ENCODE results near the gene R3HDML.

Gene R3HDML

DNA sequence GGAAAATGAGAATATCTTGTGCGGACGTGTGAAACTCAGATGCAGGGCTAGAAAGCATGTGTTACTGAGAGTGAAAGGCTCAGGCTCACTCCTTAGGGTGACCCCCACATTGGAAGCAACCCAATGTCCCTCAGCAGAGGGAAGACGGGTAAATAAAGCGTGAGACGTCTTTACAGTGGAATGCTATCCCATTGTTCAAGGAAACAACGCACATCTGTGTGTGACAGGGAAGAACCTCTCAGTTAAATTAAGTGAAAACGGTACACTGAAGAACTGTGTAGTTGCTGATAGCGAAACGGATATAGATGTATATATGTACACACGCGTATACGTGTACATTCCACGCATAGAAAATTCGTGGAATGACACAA, 19.5 kb downstream of the R3HDML start:
- Histone ChIP-seq H2BK15ac (ENCODE audit: low read length) (no peak overlapping the region), H3K27me3 (ENCODE audit: control insufficient read depth in 3 of 3, insufficient read depth in 3 of 3, low read depth in 1 of 3, low read length in 3 of 3) (peaks cover 0 to 23% (median 0%) of the 10 kb centered on the region in 3 experiments), H3K4ac (ENCODE audit: low read length) (no peak overlapping the region), H4K8ac (ENCODE audit: low read depth, low read length) (no peak overlapping the region), H3K23ac (ENCODE audit: low read depth, low read length, poor library complexity) (peak overlapping the region; percentile 46), H3K18ac (ENCODE audit: low read length) (peak overlapping the region; percentile 73), H2BK120ac (ENCODE audit: low read depth, low read length) (no peak overlapping the region), H3K4me3 (ENCODE audit: low read length in 2 of 2) (no peak overlapping the region), H2AFZ (ENCODE audit: low read length) (peak overlapping the region; percentile 48), H4K91ac (ENCODE audit: low read depth, low read length, poor library complexity) (no peak overlapping the region), H3K36me3 (replicated peaks in 1 of 2; ENCODE audit: control insufficient read depth in 2 of 2, insufficient read depth in 2 of 2, low read length in 2 of 2) (no peaks in the 10 kb centered on the region), H3K27ac (replicated peaks; ENCODE audit: low read length) (no peak overlapping the region), H3K9ac (ENCODE audit: low read depth, low read length, poor library complexity) (no peak overlapping the region), H2BK12ac (ENCODE audit: low read length) (no peak overlapping the region), H3K9me3 (replicated peaks in 1 of 2; ENCODE audit: control insufficient read depth in 2 of 2, insufficient read depth in 1 of 2, low read depth in 1 of 2, low read length in 2 of 2) (no peaks in the 10 kb centered on the region), H3K4me2 (ENCODE audit: insufficient read depth, low read length, poor library complexity, severe bottlenecking) (no peak overlapping the region), H3K79me1 (ENCODE audit: low read depth, low read length) (no peaks in the 10 kb centered on the region), H2AK5ac (ENCODE audit: low read depth, low read length) (no peak overlapping the region), H3K14ac (ENCODE audit: low read length) (no peak overlapping the region), H2BK5ac (ENCODE audit: low read length) (no peak overlapping the region), H3K4me1 (ENCODE audit: control insufficient read depth in 2 of 2, insufficient read depth in 1 of 2, low read depth in 1 of 2, low read length in 2 of 2) (peaks cover 2 to 13% of the 10 kb centered on the region in 2 donors)
- no peak for DNase-seq (ENCODE audit: low spot score)
- no CpG with 5 or more reads among the region's 14 CpGs for WGBS, 2 donors (ENCODE audit: extremely low coverage in 2 of 2, insufficient read length in 2 of 2, insufficient replicate concordance in 1 of 2)

DNA sequence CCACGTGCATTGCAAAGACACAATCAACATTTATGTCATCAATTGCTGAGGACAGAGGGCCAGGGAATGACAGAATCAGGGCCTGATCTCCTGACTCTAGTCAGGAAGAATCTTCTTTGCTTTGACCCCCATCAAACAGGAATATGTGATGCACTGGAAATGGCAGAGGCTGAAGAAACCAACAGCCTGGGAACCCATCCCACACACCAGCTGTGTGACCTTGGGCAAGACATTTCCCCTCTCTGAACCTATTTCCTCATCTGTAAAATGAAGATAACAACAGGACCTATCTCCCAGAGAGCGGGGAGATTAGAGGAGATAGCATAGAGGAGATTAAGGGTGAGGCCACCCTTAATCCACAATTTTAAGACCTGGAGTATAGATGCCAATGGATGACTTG, 20.2 kb downstream of the R3HDML start:
- H3K14ac ChIP-seq (ENCODE audit: low read length) = no peak overlapping the region
- H4K8ac ChIP-seq (ENCODE audit: low read depth, low read length) = no peak overlapping the region

DNA sequence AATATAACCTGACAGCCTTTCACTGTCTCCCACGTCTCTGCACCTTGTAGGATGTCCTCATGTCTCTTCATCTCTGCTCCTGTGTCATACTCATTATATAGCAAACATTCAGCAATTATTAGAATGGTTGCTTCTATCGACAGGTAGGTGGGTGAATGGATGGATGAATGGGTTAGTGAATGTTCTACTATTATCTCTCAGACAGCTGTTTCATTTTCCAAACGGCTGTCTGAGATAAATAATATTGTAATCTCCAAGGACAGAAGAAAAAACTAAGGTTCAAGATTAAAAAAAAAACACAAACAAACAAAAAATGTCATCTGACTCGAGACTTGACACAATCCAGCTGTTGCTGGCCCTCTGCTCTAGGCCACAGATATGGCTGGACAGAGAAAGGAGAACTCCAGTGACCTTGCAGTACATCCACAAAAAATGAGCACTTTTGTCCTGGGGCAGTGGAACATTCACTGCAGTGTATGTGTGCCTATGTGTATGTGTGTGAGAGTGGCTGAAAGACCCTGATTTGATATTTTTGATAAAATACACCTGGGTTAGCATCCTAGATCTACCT, 20.8 kb downstream of the R3HDML start:
- H3K79me1 ChIP-seq (ENCODE audit: low read depth, low read length) = no peaks in the 10 kb centered on the region
- H2AK5ac ChIP-seq (ENCODE audit: low read depth, low read length) = no peak overlapping the region
- H3K18ac ChIP-seq (ENCODE audit: low read length) = no peak overlapping the region
- H2AFZ ChIP-seq (ENCODE audit: low read length) = no peak overlapping the region
- no peak overlapping the region for H4K8ac ChIP-seq (ENCODE audit: low read depth, low read length)
- peaks cover 0 to 5% of the 10 kb centered on the region in 2 donors for H3K4me1 ChIP-seq (ENCODE audit: control insufficient read depth in 2 of 2, insufficient read depth in 1 of 2, low read depth in 1 of 2, low read length in 2 of 2)
- no peak overlapping the region for H3K4ac ChIP-seq (ENCODE audit: low read length)
- no peak overlapping the region for H3K4me2 ChIP-seq (ENCODE audit: insufficient read depth, low read length, poor library complexity, severe bottlenecking)
- DNase-seq (ENCODE audit: low spot score) = no peak
- H2BK120ac ChIP-seq (ENCODE audit: low read depth, low read length) = no peak overlapping the region
- H3K9me3 ChIP-seq (replicated peaks in 1 of 2; ENCODE audit: control insufficient read depth in 2 of 2, insufficient read depth in 1 of 2, low read depth in 1 of 2, low read length in 2 of 2) = no peaks in the 10 kb centered on the region
- no peaks in the 10 kb centered on the region for H3K36me3 ChIP-seq (replicated peaks in 1 of 2; ENCODE audit: control insufficient read depth in 2 of 2, insufficient read depth in 2 of 2, low read length in 2 of 2)
- H3K9ac ChIP-seq (ENCODE audit: low read depth, low read length, poor library complexity) = no peak overlapping the region
- H3K27ac ChIP-seq (replicated peaks; ENCODE audit: low read length) = no peak overlapping the region
- no peak overlapping the region for H2BK12ac ChIP-seq (ENCODE audit: low read length)
- H3K14ac ChIP-seq (ENCODE audit: low read length) = no peak overlapping the region
- no CpG with 5 or more reads among the region's 4 CpGs for WGBS, 2 donors (ENCODE audit: extremely low coverage in 2 of 2, insufficient read length in 2 of 2, insufficient replicate concordance in 1 of 2)
- no peak overlapping the region for H3K23ac ChIP-seq (ENCODE audit: low read depth, low read length, poor library complexity)
- no peak overlapping the region for H3K4me3 ChIP-seq (ENCODE audit: low read length in 2 of 2)
- H2BK15ac ChIP-seq (ENCODE audit: low read length) = no peak overlapping the region
- H4K91ac ChIP-seq (ENCODE audit: low read depth, low read length, poor library complexity) = no peak overlapping the region
- no peak overlapping the region for H2BK5ac ChIP-seq (ENCODE audit: low read length)
- H3K27me3 ChIP-seq (ENCODE audit: control insufficient read depth in 3 of 3, insufficient read depth in 3 of 3, low read depth in 1 of 3, low read length in 3 of 3) = peaks cover 0 to 24% (median 0%) of the 10 kb centered on the region in 3 experiments

More for the DNA sequence above, 20.2 kb downstream of the R3HDML start:
- no peaks in the 10 kb centered on the region for H3K79me1 ChIP-seq (ENCODE audit: low read depth, low read length)
- no peak overlapping the region for H2BK5ac ChIP-seq (ENCODE audit: low read length)
- H3K4me2 ChIP-seq (ENCODE audit: insufficient read depth, low read length, poor library complexity, severe bottlenecking) = no peak overlapping the region
- no peak overlapping the region for H2AK5ac ChIP-seq (ENCODE audit: low read depth, low read length)
- no peak overlapping the region for H2BK15ac ChIP-seq (ENCODE audit: low read length)
- H3K4ac ChIP-seq (ENCODE audit: low read length) = no peak overlapping the region
- H2BK12ac ChIP-seq (ENCODE audit: low read length) = no peak overlapping the region
- no peaks in the 10 kb centered on the region for H3K36me3 ChIP-seq (replicated peaks in 1 of 2; ENCODE audit: control insufficient read depth in 2 of 2, insufficient read depth in 2 of 2, low read length in 2 of 2)
- H3K4me3 ChIP-seq (ENCODE audit: low read length in 2 of 2) = no peak overlapping the region
- no peak overlapping the region for H2BK120ac ChIP-seq (ENCODE audit: low read depth, low read length)
- WGBS, 2 donors (ENCODE audit: extremely low coverage in 2 of 2, insufficient read length in 2 of 2, insufficient replicate concordance in 1 of 2) = no CpG with 5 or more reads among the region's 2 CpGs
- H3K27ac ChIP-seq (replicated peaks; ENCODE audit: low read length) = no peak overlapping the region
- no peak overlapping the region for H3K18ac ChIP-seq (ENCODE audit: low read length)
- H3K9me3 ChIP-seq (replicated peaks in 1 of 2; ENCODE audit: control insufficient read depth in 2 of 2, insufficient read depth in 1 of 2, low read depth in 1 of 2, low read length in 2 of 2) = no peaks in the 10 kb centered on the region
- H3K23ac ChIP-seq (ENCODE audit: low read depth, low read length, poor library complexity) = no peak overlapping the region
- H3K27me3 ChIP-seq (ENCODE audit: control insufficient read depth in 3 of 3, insufficient read depth in 3 of 3, low read depth in 1 of 3, low read length in 3 of 3) = peaks cover 0 to 24% (median 0%) of the 10 kb centered on the region in 3 experiments
- peaks cover 2 to 10% of the 10 kb centered on the region in 2 donors for H3K4me1 ChIP-seq (ENCODE audit: control insufficient read depth in 2 of 2, insufficient read depth in 1 of 2, low read depth in 1 of 2, low read length in 2 of 2)
- no peak overlapping the region for H3K9ac ChIP-seq (ENCODE audit: low read depth, low read length, poor library complexity)
- H4K91ac ChIP-seq (ENCODE audit: low read depth, low read length, poor library complexity) = no peak overlapping the region
- no peak overlapping the region for H2AFZ ChIP-seq (ENCODE audit: low read length)
- DNase-seq (ENCODE audit: low spot score) = no peak

DNA sequence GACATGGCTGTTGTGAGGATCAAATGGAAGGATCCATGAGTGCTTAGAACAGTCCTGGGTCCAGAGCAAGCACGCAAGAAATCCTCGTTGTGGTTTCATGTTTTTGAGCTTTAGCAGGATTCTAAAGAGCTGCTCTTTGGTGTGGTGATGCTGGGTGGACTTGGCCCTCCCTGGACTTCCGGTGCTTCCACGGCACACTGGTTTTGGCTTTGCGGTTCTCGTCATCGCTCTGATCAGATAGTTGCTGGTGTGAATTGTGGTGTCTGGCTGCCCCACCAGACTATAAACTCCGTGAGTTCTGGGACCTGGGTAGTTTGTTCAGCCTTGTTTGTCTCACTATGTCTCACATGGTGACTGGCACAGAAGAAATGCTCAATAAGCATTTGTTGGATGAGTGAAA, 21.9 kb downstream of the R3HDML start:
- H3K4me3 ChIP-seq (ENCODE audit: low read length in 2 of 2) = no peak overlapping the region

More for the DNA sequence above, 21.9 kb downstream of the R3HDML start:
- H3K27me3 ChIP-seq (ENCODE audit: control insufficient read depth in 3 of 3, insufficient read depth in 3 of 3, low read depth in 1 of 3, low read length in 3 of 3) = peaks cover 0 to 24% (median 0%) of the 10 kb centered on the region in 3 experiments
- no peak overlapping the region for H3K27ac ChIP-seq (replicated peaks; ENCODE audit: low read length)
- no peak overlapping the region for H3K4me2 ChIP-seq (ENCODE audit: insufficient read depth, low read length, poor library complexity, severe bottlenecking)
- no peak overlapping the region for H3K14ac ChIP-seq (ENCODE audit: low read length)
- no peak overlapping the region for H3K18ac ChIP-seq (ENCODE audit: low read length)
- no CpG with 5 or more reads among the region's 8 CpGs for WGBS, 2 donors (ENCODE audit: extremely low coverage in 2 of 2, insufficient read length in 2 of 2, insufficient replicate concordance in 1 of 2)
- no peak overlapping the region for H2BK15ac ChIP-seq (ENCODE audit: low read length)
- no peaks in the 10 kb centered on the region for H3K36me3 ChIP-seq (replicated peaks in 1 of 2; ENCODE audit: control insufficient read depth in 2 of 2, insufficient read depth in 2 of 2, low read length in 2 of 2)
- H3K23ac ChIP-seq (ENCODE audit: low read depth, low read length, poor library complexity) = no peak overlapping the region
- no peaks in the 10 kb centered on the region for H3K79me1 ChIP-seq (ENCODE audit: low read depth, low read length)
- H3K4me1 ChIP-seq (ENCODE audit: control insufficient read depth in 2 of 2, insufficient read depth in 1 of 2, low read depth in 1 of 2, low read length in 2 of 2) = peaks cover 0 to 5% of the 10 kb centered on the region in 2 donors
- H4K8ac ChIP-seq (ENCODE audit: low read depth, low read length) = no peak overlapping the region
- DNase-seq (ENCODE audit: low spot score) = no peak
- no peak overlapping the region for H2AK5ac ChIP-seq (ENCODE audit: low read depth, low read length)
- no peak overlapping the region for H2AFZ ChIP-seq (ENCODE audit: low read length)
- no peak overlapping the region for H2BK120ac ChIP-seq (ENCODE audit: low read depth, low read length)
- H2BK12ac ChIP-seq (ENCODE audit: low read length) = no peak overlapping the region
- no peak overlapping the region for H3K4ac ChIP-seq (ENCODE audit: low read length)
- H3K9ac ChIP-seq (ENCODE audit: low read depth, low read length, poor library complexity) = no peak overlapping the region
- no peak overlapping the region for H4K91ac ChIP-seq (ENCODE audit: low read depth, low read length, poor library complexity)
- H3K9me3 ChIP-seq (replicated peaks in 1 of 2; ENCODE audit: control insufficient read depth in 2 of 2, insufficient read depth in 1 of 2, low read depth in 1 of 2, low read length in 2 of 2) = no peaks in the 10 kb centered on the region
- no peak overlapping the region for H2BK5ac ChIP-seq (ENCODE audit: low read length)

All from neuronal stem cell (in vitro differentiated cells).